HG03432 (cell line): ENCODE measurements around the gene GSDME.
A peak's percentile ranks its signal among the peaks of the same experiment; 100 is the strongest.

Source experiments
- ATAC-seq: cut with Tn5 transposase; IDR thresholded peaks from one replicate; pipeline ENCODE4 v1.9.1; 2021; ENCODE audit warnings: mild to moderate bottlenecking, moderate library complexity; ENCODE audit not compliant: unreplicated experiment

GSDME gene

DNA sequence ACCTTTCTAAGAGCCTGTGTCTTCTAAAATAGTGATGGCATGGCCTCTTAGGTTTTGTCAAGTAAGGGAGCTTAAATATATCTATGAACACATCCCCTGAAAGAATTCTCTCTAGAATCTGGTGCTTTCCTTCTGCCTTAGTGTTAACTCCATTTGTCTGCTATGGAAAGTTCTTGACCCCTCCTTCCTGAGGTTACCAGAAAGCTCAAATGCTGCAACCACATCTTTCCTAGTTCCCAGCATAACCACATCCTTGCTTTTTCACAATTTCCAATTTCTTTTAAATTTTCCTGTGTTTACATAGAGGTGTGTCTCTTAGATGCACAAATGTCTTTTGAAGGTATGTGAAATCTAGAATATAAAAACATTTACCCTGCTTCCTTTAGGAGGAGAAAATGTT lies 16.4 kb upstream of the GSDME start:
- no peak for ATAC-seq

DNA sequence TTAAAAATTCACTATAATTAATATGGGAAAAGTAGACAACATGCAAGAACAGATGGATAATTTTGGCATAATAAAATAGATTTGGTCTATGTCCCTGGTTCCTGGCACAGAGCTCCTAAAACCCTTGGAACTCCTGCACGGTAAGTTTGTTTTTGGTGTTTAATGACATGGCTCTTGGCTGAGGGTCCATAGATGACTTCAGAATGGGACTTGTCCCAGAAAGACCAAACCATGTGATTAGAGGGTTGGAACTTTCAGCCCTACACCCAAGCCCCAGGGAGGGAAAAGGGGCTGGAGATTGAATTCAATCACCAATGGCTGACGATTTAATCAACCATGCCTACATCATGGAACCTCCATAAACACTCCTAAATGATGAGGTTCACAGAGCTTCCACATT lies 12.6 kb upstream of the GSDME start:
- ATAC-seq: no peak

DNA sequence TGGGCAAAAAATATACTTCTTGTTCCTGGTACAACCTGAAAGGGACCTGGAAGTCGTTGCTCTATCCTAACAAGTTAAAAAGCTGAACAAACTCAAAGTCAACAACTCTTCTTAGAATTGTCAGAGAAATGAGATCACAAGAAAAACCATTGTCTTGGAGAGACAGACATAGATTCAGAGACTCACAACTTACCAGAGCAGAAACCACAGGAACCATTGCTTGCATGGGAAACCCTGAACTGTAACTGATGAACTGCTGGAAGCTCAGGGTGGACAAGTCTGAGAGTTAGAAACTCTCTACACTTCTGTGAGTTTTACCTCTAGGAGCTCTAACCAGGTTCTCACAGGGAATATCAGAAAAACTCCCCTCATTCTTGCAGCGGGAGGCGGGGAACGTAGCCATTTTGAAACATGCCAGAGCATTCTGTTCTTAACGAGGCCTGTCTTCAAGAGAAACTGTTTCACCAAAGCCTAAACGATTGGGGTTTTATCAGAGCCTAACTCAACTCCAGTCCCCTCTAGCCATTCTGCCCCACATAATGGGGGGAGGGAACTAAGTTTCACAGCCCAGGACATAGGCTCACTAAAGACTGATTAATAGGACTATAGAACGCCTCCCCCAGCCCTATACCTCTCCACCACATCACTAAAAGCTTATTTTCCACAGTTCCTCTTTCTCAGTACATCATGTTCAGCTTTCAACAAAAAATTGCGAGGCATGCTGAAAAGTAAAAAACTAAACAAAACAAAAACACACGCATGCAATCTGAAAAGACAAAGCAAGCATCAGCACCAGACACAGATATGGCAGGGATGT lies 12.0 kb upstream of the GSDME start:
- no peak for ATAC-seq

DNA sequence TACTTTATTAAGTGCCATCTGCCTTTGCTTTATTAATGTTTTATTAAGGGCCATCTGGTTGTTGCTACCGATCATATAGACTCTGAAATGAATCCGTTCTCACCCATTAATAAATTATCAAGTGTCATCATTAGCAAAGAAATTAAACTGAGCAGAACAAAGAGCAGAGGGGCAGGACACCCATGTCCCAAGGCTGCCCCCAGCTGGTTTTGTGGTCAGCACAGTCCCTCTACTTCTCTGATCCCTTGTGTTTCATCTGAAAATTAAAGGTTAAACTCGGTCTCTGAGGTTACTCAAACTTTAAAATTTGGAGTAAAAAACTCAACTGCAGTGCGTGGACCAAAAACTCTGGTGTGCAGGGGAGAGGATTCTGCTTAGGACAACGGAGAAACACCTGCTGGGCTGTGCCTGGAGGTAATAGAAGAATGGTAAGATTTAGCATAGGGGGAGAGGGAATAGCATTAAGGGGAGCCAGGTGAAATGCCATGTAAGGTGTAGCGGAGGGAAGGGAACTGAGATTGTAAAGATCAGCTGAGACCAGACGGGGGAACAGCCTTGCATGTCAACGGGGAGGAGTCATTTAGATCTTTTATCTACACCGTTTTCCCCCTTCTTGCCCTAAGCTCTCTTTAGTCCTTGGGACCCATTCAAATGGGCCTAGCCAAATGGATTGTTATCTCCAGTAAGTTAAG lies 10.8 kb upstream of the GSDME start:
- ATAC-seq: no peak

DNA sequence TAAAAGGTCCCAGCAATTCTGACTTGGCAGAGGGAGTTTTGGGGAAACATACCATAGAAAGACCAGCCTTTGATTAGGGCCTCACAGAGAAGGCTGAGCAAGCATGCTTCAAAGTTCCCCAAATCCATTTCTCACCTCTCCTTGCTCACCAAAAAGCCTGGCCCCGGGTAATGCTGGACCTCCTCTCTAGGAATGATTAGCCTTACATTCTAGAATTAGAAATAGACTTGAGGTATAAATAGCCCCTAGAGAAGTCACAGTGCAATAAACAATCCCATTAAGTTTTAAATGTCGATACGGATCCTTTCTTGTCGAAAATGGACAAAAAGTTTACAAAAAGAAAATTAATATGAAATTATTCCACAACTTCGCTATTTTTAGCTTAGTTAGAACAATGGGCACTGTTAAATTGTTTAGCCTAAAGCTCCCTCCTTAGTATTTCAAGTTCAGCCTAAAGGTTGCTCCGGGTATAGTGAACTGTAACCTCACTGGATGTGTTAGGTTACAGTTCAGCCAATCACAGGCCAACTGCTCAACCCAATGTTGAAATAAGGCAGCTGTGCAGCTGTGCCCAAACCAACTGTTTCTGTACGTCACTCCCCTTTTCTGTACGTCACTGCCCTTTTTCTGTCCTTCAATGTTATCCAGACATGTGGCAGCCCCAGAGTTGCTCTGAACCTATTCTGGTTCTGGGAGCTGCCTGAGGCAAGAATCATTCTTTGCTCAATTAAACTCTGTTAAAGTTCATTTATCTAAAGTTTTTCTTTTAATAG lies 7.9 kb upstream of the GSDME start:
- no peak for ATAC-seq

DNA sequence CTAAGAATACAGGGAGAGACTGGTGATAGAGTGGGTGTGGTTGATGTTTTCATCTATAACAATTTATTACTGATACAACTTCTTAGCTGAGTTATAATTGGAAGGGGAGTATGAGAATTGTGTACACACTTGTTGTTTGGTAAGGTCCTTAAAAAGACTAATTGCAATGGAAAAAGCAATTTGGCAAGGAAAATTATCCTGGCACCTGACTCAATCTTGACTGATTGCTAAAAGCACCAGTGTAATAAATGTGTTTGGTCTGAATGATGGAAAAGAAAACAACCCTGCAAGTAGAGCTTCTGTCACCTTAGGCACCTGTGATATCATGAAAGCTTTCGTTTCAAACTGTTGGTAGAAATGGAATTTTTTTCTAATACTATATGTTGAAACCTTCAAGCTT lies 6.7 kb upstream of the GSDME start:
- ATAC-seq: no peak

DNA sequence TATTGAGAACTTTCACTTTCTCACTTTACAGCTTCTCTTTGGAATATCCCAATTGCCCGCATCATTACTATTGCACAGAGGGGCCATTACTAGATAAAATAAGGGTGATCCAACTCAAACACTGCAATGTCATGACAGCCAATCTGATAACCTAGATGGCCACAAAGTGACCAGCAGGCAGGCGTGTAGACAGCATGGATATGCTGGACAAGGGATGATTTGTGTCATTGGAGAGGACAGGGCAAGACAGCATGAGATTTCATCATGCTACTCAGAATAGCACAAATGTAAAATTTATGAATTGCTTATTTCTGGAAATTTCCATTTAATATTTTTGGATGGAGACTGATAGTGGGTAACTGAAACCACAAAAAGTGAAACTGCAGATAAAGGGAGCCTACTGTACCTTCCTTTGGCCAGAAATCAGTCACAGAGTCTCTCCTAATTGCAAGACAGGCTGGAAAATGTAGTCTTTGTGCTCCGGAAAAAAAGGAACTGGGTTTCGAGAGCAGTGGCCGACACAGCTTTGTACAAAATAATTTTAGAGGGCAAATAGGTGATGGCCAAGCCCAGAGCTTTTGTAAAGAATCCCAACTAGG lies 6.1 kb upstream of the GSDME start:
- no peak for ATAC-seq

DNA sequence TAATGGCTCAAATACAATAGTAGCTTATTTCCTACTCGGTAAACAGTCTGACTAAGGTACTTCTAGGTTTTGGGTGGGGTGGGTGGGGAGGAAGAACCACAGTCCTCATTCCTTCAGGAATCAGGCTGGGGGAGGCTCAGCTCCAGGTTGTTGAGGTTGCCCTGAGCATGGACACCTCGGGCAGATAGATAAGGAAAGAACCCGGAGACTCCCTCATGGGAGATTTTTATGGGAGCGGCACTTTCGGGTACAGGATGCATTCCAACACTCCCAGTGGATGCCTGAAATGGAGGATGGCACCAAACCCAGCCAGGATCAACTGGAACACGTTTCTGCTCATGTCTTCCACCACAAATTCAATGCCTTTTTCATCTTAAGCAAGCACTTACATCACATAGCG lies 5.5 kb upstream of the GSDME start:
- no peak for ATAC-seq

DNA sequence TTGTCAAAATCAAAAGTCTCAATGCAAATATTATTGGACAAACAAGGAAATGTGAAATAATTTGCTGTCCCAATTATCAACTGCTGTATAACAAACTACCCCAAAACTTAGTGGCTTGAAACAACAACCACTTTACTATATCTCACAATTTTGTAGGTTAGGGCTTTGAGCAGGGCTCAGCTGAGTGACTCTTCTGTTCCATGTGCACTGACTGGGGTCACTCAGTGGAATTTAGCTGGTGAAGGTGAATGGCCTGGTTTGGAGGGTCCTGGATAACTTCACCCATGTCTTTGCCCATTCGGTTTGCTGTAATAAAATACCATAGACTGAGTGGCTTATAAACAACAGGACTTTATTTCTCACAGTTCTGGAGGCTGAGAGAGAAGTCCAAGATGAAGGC lies 3.7 kb upstream of the GSDME start:
- ATAC-seq: no peak

DNA sequence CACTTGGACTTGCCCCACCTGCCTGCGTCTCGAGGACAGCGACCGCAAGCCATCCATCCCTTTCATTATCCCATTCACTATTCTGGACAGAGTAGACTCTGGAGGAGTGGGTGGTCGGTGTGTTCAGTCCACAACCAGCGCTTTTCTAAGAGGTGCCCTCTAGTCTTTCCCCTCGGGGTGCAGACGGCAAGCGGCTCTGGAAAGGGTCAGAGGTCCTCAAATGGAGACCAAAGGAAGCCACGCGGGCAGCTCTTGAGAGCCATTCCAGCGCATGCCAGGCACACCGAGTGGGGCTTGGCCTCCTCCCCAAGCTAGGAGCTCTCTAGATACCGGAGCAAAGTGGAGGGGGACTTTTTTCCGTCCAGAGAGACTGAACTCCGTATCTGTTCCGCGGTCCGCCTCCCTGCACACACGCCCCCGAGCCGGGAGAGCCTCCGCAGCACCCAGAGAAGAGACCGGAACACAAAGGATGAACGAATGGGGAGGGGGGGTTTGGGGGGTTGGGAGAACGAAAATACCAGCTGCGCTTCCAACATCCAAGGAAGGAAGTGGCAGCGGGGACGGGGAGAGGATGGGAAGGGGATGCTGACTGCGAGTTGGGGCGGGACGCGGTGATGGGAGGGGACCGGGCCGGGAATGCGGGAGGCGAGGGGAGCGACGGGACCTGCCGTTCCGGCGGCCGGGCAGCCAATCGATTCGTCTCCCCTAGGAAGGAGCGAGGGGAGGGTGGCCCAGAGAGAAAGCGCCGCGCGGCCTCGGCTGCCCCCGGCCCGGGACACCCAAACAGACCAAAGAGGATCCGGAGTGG lies 515 bp downstream of the GSDME start:
- ATAC-seq: peak; percentile 16

DNA sequence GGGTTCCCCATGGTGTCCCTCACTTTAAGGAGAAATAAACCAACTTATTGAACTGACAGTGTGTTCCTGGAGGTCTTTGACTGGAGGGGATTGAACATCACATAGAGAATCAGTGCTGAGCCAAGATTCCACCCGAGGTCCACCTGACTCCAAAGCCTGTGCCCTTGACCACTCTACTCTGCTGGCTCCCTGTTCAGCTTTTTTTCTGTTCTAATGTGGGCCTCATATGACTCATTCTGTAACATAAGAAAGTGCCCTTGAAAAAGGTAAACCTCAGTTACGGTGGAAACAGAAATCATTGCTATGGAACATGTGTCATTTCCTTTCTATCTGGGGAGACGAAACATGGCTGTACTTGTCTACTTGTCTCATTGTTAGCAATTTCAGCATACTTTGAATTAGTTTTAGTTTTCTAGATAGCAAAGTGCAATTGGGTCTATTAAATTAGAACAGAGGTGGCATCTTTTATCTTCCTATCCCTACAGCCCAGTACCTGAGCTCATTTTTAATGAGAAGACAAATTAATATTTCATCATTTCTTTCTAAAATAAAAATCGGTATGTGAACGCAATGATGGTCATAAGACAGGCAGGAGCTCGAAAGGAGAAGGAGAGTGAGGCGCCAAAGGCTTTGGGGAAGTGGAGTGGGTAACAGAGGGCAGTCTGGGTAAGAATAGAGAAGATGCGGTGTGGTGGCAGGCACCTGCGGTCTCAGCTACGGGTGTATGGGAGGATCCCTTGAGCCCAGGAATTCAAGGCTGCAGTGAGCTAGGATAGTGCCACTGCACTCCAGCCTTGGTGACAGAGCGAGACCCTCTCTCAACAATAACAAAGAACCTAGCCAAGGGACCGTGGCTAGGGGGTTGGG lies 1.5 kb downstream of the GSDME start:
- ATAC-seq: peak; percentile 68

DNA sequence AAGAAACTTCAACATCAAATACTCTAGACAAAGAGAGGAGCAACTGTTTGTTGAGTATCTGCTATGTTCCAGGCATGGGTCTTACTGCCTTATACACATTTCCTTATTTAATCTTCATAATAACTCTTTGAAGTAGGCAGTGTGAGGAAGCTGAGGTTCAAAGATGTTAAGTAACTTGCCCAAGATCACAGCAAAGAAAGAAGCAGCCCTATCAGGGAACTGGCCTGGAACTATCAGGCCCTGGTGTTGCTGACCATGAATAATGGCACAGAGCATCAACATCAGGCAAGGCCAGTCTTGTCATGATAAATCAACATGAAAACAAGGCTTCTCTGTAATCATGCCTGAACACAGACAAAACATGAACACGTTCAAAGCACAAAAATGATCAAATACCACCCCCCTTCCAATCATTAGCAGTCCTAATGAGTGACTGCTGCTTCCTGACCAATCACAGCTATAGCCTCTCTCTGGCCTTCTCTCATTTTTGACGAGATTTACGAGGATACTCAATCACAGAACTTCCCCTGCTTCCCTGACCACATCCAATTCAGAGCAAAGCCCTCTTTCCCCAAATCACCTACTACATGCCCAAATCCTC lies 2.3 kb downstream of the GSDME start:
- peak; percentile 5 for ATAC-seq

DNA sequence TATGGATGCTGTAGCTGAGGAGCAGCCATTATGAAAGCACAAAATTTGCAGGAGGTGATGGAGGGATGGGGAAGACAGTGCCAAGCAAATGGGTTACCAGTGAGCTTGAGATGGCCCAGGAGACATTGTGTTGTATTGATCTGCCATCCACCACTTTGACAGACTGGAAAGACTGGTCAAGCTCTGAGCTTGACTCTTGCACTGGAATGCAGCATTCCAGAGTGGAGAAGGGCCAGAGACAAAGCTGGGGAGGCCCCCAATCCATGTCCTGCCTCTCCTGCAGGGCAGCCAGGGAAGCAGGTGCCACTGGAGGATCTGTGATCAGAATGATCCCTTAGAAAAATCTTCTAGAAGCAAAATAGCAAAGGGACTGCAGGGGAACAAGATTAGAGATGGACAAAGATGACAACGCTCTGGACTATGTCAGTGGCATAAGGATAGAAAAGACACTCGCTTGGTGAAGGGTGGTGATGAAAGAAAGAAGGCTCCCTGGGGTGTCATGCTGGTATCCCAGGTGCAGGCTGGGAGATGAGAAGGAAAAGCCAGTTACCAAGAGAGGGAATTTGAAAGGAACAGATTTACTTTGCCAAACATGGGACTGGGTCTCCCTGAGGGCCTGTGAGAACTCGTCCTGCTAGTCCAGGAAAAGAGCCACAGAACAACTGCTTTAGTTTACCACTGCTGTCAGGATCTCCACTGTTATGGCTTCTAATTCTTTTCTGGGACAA lies 5.0 kb downstream of the GSDME start:
- no peak for ATAC-seq

DNA sequence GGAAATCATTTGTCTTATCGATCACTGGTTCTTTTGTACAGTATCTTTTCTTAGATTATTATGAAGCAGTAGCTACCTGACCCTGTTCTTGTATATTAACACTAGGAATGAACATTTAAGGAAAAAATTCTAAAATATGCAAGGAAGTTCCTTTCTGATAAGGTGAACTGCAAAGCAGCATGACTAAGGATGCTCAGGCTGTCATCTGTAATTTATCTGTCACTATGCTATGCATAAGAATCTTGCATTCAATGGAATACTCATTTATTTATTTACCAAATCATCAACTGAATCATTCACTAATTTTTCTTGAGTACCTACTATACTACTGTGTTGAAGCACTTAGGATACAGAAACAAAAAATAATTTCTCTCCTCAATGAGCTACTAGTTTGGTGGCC lies 5.8 kb downstream of the GSDME start:
- ATAC-seq: no peak

DNA sequence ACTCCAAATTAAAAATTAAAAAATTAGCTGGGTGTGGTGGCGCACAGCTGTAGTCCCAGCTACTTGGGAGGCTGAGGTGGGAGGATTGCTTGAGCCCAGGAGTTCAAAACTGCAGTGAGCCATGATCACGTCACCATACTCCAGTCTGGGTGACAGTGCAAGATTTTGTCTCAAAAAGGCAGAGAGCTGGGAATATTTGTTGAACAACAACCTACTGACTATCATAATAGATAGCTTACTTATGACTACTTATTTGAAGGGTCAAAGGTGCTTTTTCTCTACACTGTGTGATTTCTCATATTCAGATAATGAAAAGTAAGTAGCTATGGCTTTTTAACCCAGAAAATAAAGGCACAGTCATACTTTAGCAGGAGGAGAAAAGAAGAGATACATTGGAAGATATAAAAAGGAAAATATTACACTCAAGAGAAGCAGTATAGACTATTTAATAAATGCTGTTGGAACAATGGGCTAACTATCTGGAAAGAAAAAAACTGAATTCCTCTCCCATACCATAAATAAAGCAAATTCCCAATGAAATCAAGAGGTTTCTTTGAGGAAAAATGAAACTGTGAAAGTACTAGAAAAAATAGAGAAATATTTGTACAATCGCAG lies 6.7 kb downstream of the GSDME start:
- no peak for ATAC-seq

DNA sequence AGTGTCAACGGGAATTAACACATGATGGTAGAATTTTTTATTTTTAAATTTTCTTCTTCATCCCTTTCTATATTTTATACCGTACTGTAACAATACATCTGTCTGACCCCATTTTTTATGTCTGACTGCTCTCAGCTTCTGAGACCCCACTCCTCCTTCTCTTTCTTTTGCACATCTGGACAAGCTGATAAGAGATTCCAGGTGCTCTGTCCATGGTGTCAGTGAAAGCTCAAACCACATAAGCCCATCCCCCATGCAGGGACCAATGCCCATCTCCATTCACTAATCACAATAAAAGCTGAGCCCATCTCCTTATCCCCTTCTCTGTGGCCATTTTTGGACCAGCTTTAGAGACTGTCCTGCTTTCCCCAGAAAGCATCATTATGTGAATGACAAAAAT lies 8.7 kb downstream of the GSDME start:
- no peak for ATAC-seq

DNA sequence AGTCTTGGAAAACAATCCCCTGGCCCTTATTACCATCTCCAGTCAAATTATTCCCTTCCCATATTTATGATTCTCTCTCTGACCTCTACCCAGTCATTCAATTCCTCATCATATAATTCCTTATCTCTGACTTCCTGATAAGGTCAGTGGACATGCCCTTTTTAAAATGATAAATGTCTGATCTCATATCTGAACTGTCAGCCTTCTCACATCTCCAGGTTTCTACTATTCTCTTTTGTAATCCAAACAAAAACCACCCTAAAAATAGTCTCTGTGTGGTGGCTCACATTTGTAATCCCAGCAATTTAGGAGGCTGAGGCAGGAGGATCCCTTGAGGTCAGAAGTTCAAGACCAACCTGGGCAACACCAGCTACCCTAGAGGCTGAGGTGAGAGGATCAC lies 11.9 kb downstream of the GSDME start:
- ATAC-seq: no peak

DNA sequence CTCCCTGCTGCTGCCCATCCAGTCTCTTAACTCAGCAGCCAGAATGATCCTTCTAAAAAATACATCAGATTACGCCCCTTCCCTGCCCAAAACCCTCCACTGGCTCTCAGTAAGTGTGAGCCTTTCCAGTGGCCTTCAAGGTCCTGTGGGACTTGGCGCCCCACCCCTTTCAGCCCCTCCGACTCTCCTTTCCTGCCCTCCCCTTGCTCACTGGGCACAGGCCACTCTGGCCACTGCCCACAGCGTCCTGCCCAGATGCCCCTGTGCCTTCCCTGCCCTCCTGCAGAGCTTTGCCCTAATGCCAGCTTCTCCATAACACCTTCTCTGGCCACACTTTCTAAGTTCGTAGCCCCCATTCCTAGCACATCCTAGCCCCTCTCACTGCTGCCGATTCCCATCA lies 13.8 kb downstream of the GSDME start:
- ATAC-seq: no peak
